NCI-H524 (cell line): ENCODE results near the gene CHL1.
A peak's percentile ranks its signal among the peaks of the same experiment; 100 is the strongest.

Experiments
- DNase-seq, 2 experiments: peaks; one replicate each; lab custom pipeline; 2025; lab: John Stamatoyannopoulos, UW

Gene CHL1

DNA sequence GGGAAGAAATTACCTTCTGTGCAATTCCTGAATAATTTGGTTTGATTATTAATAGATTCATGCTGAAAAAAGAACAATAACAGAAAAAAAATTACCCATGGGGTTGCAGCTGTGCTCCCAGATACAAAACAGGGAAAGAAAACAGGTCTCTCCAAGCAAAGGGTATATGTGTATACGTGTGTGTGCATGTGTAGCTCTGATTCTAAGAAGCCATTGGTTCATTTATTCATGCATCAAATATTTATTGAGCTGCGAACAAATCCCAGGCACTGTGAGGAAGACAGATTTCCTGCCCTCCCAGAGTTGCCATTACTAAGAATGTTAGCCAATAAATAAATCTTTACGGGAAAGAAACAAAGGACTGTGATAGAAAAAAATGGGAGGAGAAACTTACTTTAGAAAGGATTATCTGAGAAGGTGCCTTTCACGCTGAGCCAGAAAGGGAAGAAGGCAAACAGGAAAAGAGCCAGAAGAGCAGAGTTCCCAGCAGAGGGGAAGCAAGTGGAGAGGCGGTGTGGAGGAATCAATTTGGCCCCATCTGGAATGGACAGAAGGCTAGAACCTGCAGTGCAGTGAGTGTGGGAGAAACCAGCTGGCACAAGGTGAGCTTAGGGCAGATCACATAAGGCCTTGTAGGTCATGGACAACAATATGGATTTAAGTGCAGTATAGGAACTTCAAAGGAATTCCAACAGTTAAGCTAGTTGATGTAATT is 20.7 kb downstream of the CHL1 start:
- peak; percentile 70 to 84 for DNase-seq

DNA sequence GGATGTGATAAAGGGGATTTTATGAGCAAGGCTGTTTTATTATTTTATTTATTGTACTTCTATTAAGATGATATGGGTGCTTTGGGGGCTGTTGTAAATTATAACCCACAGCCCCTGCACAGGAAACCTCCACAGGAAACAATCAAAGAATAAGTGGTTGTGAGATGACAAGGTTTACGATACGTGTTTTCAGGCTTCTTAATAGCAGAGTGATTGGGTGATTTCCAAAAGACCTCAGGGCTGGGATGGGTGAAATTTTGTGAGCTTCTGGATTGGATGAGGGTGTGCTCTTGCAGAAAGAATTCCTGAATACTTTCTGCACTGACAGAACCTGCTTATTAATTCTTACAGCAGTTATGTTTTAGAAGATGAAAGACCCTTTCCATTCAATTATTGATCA is 21.4 kb downstream of the CHL1 start:
- no peak for DNase-seq

DNA sequence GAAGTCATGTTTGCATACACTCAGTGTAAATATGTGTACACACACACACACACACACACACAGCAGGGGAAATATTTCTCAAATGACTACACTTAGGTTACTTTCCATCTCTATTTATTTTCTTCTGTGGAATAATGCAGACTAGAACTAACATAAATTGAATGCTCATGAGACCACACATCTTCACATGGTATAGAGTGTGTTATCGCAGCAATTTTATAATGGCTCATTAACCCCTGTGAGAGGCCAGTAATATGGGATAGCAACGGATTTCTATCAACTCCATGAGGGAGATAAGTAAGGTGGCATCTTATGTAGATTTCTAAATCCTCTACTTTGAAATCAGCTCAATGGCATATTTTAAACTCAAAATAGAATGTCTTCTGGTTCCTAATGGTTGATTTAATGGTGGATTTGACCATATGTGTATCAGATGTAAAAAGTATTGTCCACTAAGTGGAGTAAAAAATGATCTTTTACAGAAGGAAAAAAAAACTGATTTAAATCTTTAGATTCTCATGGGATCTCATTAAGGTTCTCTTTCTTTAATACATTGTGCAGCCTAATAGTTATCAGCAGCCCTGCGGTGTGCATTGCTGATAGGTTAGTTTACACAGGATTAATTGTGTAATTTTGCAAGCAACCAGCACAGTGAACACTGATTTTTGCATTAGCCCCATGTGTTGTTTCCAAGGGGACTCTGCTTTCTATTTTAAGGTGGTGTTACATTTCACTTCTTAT is 32.0 kb downstream of the CHL1 start:
- DNase-seq = no peak

DNA sequence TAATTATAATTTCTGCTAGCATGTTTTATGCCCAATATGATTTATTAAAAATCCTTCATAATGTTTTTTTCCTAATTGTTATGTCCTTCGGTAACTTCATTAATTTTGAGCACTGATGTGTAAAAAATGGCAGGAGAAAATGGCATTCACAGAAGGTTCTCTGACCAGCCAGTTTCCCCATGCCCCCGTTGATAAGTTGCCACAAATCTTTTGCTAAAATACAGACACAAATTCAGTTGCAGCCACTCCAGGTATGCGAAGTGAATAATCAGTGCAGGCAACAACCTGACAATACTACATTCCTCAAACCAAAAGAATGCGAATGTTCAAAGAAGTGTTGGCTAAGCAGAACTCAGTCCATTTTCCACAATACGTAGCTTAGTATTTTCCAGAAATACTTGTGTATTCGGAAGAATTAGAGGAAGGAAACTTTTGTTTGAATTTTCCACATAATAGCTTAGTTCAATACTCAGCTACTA is 32.7 kb downstream of the CHL1 start:
- DNase-seq = no peak

DNA sequence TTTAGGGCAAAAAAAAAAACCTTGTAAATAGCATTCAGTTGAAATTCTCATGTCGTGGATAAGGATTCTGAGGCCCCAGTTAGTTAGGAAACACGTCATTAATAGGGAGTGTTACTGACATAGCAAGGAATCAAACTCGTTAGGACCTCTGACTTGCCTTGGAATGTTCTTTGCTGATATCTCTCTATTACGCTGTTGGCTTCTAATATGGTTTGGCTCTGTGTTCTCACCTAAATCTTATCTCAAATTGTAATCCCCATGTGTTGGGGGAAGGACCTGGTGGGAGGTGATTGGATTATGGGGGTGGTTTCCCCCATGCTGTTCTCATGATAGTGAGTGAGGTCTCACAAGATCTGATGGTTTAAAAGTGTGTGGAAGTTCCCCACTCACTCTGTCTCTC is 40.3 kb downstream of the CHL1 start:
- DNase-seq = no peak

DNA sequence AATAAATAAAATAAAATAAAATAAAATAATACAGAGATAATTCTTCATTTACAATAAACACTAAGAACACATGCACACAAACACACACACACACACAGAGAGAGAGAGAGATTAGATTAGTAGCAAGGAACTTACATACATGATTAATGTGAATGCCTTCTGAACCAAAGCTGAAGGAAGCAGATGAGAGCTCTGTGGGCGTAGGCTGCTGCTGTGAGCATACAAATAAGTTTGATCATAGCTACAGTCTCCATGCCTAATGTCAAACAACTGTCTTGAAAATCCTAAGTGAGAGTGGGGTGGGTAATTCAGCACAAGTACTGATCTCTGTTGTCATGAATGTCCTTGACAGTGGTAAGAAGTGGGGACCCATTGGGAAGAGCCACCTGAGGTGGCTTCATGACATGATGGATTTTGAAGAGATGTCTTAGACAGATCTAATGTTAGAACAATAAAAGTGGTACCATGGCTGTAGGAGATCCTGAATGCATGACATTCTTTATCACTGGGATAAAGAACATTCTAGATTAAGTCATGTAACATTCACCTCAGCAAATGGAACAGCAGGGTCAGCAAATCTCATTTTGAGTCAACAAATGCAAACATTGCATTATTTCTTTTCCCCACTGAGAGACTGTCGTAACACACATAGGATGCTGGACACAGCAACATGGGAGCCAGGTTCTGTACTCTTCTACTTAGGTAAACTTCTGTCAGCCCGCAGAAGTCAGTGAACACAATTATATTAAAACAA is 46.2 kb downstream of the CHL1 start:
- no peak for DNase-seq

DNA sequence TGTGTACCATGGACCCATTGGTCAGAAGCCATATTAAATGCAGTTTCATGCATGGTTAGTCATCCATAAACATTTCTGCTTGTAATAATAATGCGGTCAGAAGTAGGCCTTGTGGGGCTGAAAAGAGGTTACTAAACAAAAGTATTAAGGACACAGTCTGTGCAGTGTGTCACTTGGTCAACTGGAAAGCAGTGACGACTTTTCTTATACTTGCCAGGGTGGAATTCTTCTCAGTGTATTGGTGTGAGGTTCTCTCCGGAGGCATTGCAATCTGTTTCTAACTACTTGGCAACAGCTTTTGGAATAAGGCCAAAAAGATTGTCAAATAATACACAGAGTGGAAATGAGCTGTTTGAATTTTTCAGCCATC is 46.8 kb downstream of the CHL1 start:
- peak in 1 of 2 experiments; percentile 29 for DNase-seq

DNA sequence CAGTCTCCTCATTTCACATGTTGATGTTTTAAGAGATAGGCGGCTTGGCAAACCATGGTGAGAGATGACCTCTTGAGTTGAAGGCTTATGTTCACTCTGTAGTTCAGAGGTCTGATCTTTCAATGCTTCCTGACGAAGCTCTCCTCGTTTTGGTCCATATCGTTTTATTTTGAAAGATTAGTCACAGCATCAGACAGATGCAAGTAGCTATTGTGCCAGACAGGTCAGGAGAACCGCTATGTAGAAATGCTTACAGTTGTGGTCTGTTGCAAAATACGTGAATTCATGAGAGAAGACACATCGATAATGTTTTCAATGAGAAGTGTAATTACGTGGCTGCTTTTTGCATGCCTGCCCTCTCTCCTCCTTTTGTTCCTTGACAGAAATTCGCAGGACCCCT is 47.5 kb downstream of the CHL1 start:
- DNase-seq = no peak

DNA sequence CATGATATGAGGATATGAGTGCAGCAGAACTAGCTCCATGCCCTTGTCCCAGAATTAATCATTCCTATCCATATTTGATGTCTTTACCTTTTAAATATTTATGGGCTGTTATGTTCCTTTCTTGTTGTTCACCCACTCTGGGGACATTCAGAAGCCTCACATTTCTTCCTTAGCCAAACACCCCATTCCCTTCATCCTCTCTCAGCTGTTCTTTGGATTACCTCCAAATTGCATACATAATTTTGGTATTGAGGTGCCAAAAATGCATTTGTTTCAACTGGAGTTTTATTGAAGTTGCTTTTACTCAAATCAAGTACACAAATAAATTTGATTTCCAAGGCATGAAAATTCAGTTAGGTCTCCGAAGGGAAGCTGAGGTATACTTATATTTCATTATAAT is 51.4 kb downstream of the CHL1 start:
- no peak for DNase-seq

DNA sequence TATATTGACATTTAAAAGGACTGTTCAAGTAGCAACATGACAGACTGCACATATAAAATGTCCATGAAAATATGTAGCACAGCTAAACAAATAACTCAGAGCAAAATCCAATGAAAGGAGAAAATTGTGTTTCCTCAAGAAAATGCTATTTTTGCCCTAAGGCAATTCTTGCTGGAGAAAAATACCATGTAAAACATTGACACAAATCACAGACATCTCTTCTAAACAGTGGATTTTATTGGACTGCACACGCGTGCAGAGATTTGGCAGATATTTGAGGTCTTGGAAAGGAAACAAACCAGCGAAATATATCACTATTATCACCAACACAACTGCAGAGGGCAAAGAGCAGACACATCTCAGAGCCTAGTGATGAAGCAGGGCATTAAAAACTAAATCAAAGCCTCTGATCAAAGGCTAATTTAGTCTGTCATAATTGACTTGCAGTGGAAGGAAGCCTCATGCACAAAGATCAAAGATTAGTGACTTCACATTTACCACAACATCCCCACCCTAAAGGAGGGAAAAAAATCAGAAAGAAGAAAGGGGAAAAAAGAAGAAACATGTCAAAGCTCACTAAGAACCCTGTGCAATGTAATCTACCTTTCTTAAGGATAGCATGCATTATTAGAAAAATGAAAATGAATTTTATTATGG is 52.4 kb downstream of the CHL1 start:
- no peak for DNase-seq

DNA sequence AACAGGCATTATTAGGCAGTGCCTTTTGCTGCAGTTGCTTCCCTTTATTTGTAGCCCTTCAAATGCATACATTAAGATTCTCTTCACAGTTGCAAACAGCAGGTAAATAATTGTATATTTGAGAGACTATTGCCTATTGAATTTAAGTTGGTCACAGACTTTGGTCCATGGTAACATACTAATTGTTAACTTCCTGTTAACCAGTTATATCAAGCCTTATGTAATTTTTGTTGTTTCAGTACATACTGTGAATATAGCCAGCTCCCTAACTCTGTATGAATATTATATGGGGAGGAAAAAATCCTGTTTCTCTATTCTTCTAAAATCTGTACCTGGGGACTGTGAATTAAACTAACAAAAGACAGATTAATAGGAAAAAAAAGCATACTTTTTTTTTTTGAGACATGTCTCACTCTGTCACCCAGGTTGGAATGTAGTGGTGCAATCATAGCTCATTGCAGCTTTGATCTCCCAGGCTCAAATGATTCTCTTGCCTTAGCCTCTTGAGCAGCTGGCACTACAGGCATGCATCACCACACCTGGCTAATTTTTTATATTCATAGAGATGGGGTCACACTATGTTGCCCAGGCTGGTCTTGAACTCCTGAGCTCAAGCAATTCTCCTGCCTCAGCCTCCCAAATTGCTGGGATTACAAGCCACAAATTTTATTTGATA is 53.2 kb downstream of the CHL1 start:
- no peak for DNase-seq

DNA sequence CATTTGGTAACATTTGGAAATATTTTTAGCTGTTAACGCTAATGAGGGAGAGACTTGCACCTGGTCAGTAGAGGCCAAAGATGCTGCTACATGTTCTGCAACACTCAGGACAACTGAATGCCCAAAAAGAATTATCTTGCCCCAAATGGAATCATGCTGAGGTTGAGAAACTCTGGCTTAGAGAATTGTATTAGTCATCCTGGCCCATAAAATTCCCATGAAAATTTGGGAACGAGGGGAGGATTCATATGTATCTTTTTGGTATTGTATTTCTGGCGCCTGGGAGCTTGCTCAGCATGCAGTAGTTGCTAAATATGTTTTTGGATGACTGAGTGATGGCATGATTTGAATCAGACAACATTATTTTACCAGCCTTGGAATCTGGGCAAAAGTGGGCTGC is 59.9 kb downstream of the CHL1 start:
- DNase-seq = no peak

DNA sequence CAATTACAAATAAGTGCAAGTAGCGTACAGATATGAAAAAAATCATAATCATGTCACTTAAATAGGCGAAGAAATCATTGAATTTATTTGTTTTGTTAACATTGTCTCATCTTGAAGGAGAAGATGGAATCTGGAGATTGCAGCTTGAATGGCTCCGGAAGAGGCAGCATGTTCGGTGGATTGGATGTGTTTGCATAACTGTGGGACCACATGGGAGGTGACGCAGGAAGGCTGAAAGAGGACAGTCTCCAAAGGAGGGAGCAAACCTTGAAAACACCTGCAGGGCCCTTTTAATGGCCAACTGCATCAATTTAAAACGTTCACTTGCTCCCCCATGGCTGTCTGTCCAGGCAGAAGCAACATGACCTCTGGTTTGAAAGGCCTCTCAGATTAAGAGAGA is 61.3 kb downstream of the CHL1 start:
- no peak for DNase-seq

DNA sequence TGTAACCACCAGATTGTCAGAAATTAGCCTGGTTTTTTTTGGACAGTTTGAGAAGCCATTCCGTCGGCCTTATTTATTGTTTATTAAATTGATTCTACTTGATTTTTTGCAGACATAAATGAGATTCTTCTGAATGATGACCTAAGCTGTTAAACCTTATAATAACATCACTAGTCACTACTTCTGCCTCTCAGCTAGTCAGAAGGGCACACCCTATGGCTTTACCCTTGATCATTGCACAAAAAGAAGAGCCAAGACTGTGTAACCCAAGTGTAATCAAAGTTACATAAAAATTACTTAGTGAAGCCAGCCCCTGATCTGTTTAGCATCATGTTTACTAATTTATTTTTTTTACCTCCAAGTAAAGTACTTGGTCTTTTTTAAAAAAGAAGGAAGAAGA is 64.3 kb downstream of the CHL1 start:
- no peak for DNase-seq

DNA sequence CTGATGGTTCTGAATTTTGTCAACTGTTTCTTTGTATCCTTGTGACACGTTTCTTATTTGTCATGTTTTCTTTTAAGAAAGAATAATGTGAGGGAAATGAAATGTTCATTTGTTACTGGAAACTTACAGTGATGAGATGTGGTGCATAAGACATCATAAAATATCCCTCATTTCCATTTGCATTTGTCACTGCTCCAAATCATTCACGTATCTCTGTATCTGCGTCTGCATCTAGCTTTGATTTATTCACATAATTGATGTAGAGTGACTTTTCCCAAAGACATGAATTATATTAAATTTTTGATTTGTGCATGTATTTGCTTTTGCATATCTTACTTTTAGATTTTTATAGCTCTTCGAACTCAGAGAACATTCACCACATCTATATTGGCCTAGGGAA is 66.8 kb downstream of the CHL1 start:
- no peak for DNase-seq

DNA sequence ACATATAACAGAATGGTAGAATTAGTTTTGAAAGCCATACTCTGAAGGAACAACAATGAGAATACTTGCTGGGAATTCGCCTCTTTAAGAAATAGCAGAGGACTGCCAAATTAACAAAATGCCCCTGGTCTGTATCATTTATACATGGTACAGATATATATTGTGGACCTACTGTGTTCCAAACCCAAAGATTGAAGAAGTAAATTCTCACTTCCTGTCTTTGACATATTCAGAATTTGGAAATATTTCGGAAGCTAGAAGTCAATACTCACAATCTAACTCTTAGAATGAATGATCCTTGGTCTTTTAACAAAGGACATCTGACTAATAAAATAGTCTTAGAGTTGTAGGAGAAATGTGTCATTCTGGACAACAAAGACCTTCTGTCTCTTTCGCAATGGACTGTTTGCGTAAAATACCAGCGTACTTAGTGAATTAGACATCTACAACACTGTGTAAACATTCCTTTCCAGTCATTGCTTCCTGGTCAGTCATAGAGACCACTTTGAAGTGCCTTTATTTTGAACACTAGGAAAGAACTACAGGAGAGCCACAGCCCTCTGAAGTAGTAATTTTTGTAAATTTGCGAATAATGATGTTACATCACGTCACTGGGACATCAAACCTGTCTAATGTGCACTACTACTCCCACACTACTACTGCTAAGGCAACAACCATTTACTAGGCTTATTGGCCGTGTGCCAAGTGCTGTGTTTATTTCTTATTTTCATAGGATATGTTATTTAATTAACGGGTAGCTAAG is 68.0 kb downstream of the CHL1 start:
- no peak for DNase-seq

DNA sequence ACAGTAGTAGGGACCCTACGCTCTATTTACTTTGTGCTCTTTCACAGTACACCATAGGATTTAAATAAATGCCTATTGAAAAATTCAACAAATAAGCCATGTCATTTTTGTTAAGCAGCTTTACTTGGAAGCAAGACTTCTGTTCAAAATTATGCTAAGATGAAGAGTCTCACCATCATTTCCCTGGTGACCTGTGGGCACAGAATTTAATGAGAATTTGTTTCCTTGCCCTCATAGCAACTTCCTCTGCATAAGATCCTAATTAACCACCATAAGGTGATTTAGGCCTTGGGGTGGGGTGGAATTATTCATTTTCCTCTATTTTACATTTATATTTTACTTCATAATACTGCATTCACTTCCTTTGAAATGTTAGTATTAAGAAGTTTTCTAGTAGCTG is 70.5 kb downstream of the CHL1 start:
- no peak for DNase-seq

DNA sequence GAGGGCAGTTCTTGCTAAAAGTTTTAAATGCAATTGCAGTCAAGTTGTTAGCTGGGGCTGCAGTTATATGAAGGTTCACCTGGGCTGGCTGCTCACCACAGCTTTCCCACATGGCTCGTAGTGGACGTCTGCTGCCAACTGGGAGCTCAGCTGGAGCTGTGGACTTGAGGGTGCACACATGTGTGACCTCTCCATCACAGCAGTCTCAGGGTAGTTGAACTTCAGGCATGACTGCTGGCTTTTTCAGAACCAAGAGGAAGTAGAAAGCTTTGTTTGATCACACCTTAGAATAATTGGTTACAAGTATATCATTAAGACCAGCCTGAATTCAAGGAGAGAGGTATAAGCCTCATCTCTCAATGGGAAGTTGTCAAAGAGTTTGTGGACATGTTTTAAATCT is 74.1 kb downstream of the CHL1 start:
- no peak for DNase-seq

DNA sequence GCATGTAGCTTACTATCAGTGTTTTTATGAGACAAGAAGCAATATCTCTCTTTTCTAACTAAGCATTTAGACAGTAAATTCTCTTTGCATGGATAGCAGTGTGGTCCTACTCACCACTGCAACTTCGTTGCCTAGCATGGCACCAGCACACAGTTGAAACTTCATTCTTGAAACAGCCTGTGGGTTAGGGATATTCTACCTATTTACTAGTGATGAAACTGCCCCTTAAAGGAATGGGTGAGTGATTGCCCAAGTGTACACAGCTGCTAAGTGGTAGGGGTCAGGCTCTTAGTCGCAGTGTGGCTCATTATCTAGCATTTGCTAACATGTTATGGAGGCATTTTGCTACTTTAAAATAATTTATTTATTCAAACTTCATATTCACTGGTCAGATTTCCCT is 78.4 kb downstream of the CHL1 start:
- no peak for DNase-seq

DNA sequence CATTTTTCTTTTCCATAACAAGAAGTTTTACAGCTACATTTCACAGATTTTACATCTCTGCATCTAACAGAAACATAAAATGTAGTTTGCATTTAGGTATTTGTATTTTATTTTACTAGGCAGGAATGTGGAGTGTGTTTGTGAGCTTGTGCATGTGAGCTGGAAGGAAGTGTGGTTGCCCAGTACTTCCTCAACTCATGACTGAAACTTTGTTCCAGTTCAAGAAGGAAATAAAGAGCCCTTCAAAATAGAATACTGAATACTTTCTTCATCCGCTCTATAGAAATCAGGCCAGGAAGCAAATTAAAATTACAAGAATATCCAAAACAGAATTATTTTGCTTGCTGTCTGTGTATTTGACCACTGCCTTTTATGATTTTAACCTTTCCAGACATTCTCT is 81.3 kb downstream of the CHL1 start:
- no peak for DNase-seq
